ELR (cell line): ENCODE measurements around the gene SUGP1.

Experiments used
- DNase-seq: peaks from one replicate; pipeline ENCODE4 v3.0.0-alpha.2; 2015; ENCODE audit warnings: low read depth

Gene SUGP1

DNA sequence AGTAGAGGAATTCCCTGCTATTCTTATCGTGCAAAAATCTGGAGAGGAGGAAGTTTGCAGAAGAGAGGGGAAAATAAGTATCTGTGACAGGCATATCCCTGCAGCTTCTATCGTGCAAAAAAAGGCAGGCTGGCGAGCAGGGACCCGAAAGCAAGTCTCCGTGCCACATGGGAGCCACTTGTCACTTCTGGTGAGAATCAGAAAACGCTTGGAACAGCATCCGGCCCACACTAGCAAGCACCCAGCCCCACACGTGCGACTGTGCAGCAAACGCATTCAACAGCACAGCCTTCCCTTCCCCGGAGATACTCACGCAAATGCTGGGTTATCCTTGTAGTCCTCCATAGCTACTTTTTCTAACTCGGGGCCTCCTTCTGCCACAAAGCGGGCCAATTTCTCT is 16.9 kb downstream of the SUGP1 start:
- no peak for DNase-seq

DNA sequence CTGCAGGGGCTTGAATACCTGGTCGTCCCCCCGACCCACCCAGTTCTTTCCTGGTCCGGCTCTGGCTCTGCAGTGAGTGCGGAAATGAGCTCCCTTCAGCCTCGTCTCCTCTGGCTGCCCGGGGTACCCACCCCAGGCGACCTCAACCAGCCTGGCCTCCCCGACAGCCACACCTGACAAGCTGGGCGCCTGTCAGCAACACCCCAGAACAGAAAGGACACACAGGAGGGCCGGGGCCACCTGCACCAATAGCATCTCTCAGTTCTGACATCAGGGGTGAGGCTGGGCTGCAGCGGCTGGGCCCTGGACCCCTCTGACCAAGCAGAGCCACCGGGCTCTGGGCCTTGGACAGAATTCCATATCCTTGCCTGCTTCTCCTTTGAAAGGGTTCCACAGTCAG is 19.7 kb downstream of the SUGP1 start:
- DNase-seq, result no peak

DNA sequence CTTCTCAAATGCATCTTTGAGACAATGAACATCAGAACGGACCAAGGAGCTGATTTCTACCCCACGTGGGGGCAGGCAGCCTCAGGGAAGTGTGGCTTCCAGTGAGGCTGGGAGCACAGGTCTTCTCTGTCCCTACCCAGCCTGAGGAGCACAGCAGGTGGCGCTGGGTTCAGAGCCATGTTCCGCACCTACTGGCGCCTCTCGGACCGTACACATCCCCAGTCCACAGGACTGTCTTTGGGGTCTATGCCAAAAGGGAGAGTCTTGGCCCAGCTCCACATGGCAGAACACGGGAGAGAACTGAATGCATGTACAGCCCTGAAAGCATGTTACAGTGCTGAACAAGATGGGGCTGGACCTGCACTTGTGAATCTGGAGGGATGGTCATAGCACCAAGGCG is 22.6 kb downstream of the SUGP1 start:
- DNase-seq, result no peak

DNA sequence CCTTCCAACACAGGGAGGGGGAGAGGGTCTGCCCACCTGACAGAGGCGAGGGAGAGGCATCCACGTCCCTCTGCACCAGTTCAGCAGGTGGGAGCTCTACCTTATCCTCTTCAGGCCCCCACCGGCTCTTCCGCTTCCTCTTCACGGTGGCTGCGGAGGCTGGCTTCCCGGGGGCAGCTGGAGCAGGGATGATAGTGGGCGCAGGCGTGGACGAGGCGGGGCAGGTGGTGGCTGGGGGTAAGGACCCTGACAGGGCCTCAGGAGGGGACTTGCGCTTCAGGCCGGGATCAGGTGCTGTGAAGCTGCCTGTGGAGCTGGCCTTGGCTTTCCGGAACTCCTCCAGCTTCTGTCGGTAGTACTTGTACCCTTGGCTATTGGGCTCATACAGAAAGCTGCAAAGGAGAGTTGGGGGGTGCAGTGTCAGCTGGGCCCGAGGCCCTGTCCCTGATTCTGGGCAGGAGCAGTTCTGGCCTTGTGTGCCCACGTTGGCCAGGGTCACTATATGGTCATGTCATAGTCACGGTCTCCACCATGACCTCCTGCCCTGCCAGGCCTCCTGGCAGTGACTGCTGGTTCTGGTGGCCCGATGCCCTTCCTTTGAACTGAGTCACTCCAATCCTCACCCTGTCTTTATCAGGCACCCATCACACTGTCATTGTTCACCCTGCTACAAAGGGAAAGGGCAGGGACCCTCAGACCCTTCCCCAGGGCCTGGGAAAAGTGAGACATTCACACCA is 23.2 kb downstream of the SUGP1 start:
- DNase-seq, result no peak

DNA sequence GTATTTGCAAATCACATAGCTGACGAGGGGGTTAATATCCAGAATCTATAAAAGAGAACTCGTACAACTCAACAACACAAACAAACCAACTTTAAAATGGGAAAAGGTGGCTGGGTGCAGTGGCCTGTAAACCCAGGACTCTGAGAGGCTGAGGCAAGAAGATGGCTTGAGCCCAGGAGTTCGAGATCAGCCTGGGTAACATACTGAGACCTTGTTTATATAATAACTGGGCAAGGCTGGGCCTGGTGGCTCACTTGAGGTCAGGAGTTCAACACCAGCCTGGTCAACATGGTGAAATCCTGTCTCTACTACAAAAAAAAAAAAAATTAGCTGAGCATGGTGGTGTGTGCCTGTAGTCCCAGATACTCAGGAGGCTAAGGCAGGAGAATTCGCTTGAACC is 25.4 kb downstream of the SUGP1 start:
- DNase-seq, result no peak

DNA sequence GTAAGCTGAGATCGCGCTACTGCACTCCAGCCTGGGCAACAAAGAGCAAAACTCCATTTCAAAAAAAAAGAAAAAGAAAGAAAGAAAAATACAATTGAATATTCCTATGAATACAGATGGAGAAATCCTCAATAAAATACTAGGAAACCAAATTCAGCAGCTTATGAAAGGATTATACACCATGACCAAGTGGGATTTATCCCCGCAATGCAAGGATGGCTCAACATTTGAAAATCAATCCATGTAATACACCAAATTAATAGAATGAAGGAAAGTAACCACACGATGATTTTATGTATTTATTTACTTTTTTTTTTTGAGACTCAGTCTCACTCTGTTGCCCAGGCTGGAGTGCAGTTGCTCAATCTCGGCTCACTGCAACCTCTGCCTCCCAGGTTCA is 27.7 kb downstream of the SUGP1 start:
- no peak for DNase-seq

DNA sequence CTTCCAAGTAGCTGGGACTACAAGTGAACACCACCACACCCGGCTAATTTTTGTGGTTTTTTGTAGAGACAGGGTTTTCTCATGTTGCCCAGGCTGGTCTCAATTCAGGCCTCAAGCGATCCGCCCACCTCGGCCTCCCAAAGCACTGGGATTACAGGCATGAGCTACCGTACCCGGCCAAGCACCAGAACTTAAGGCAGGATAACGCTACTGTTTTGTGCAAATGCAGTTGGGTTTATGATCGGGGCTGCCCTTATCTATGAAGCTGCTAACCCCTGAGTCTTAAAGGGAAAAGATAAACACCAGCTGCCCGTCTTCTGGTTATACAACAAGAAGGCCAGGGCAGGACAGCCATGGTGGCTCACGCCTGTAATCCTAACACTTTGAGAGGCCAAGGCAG is 34.6 kb downstream of the SUGP1 start:
- no peak for DNase-seq

DNA sequence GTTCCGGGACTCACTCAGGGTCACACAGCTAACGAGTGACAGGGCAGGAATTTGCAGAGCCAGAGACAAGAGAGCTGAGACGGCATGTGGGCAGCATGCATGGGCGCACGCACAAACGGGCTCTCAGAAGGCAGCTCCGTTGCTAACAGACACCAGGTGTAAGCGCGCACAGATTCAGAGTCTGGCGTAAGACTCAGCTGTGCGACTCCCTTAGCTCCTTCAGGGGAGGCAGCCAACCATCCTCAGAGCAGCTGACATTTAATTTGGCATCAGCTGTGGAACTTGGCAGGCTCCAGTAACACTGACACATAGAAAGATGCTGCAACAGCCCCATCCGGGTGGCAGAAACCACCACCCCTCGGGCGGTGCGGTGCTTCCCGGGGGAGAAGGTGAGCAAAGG is 39.7 kb downstream of the SUGP1 start:
- no peak for DNase-seq

DNA sequence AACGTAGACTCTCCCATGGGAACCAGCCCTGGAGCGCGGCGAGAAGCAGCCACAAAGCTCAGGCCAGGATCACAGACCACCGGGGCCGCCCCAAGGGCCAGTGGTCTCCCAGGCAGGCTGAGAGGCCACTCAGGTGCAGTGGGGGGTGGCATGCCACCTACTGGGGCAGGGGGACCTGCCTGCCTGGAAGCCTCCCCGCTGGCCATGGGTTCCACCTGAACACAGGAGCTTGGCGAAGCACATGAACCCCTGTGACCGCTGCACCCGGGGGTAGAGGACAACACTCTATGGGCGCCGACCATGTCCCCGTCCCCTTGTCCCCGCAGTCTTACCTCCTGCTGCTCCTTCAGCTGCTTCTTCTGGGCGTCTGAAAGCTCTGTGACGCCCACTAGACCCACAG is 40.5 kb downstream of the SUGP1 start:
- no peak for DNase-seq

DNA sequence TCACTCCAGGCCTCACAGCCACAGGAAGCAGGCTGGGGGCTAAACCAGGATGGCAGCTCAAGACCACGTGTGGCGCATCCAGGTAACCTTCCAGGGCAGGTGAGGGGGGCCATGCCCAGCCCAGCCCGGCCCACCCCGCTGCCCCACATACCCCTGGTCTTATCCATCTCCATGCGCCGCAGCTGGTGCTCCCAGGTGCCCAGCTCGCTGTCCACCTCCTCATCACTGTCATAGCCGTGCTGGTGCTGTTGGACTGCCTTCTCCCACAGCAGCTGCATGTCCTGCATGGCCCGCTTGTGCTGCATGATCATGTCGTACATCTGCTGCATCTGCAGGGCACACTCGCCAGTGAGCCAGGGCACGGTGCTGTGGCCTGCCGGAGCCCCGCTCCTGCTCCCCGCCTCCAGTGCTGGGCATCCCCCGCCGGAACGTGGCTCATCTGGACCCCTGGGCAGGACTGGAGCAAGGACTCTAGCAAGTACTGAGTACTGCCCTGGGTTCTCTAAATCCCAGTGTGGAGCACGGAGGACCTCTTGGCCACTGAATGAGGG is 41.2 kb downstream of the SUGP1 start:
- DNase-seq, result no peak

DNA sequence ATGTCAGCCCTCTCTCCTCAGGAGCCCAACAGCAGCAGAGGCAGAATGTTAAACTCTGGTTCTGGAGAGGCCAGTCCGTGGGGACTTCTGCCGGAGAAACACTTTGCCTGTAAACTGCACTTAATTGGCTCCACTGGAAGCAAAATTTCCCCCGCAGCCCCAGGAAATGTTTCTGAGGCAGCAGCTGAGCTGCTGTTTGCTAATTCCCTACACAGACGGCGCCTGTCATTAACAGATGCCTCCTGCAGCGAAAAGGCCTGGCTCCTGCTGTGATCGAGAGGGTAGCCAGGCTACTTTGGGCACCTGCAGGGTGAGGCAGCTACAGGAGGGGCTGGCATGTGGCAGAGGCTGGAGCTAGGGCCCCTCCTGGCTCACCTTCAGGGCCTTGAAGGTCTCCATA is 42.0 kb downstream of the SUGP1 start:
- no peak for DNase-seq

DNA sequence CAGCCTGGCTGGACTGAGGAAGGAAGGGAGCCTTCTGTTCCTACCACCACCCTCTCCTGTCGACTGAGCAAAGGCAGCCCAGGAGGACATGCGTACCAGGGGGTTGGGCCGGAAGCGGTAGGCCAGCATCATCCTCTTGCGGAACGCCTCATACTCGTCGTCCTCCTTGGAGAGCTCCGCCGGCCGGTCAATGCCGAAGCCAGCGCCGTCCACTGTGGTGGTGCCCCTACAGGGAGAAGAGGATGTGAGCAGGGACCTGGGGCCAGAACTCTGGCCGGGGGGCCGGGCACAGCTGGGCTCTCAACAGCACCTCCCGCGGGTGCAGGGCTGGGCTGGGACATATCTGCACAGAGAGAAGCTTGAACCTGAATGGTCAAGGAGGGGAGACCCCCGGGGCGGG is 43.5 kb downstream of the SUGP1 start:
- DNase-seq, result no peak

DNA sequence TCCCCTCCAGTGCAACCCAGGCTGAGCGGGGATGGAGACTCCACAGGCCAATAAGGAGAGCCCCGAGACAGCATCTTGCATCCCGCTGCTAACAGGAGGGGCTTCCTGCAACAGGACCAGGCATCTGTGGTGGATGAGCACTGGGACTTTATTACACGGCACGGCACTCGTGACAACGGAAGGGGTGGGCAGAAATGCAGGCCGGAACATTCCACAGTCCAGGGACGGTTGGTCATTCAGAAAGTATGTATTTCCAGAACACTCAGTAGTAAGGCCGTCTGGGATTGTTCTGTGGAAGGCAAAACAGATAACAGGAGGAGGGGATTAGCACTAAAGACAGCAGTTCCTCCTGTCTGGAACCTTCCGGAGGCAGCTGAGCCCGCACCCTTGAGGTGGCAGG is 43.9 kb downstream of the SUGP1 start:
- peak; percentile 49 for DNase-seq

DNA sequence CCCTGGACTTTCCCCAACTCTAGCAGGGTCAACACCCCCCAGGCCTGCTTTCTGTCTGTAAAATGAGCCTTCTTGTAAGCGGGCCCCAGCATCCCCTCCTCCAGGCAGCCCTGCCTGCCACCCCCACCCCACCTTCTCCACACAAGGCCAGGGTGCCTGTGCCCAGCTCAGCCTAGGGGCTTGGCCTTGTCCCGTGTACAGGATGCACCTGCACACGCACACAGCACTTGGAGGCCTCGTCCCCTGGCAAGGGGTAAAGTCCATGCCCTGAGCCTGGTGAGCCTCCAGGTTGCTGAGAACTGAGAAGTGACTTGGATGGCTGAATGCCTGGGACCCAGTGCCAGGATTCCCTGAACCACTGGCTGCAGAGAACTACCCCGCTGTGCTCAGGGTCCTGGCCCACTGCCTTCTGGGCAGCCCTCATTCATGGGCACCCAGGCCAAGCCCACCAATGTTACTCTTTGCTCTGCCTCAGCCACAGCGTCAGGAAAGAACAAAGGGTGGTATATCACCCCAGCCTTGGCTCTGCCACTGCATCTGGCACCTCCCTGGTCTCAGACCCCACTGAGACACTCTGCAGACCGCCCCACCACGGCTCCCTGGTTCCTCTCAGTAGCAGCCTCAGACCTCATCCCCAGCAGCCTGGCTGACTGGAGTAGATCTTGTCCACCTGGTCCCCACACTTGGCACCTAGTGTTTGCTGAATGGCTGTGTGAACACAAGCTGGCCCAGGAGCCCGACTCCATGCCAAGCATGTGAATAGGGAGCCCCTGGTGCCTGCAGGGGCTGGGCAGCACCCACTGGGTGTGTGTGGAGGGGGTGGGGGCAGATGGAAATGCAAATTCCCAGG is 45.4 kb downstream of the SUGP1 start:
- DNase-seq, result no peak

DNA sequence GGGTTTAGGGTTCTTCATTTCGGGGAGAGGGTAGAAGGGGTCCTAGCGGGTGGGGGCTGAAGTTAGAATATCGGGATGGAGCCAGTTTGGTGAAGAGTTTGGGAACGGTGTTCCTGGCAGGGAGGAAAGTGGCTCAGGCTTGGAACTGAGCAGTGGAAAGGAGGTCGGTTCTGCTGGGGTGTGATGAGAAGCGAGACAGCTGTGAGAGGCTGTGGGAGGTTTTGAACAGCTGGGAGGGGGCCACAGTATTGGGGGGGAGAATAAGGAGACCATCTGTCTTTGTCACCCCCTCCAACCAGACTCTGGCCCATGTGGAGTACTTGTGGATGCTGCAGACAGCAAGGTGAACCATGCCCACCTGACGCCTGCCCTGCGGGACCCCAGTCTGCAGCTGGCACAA is 46.2 kb downstream of the SUGP1 start:
- DNase-seq, result no peak

DNA sequence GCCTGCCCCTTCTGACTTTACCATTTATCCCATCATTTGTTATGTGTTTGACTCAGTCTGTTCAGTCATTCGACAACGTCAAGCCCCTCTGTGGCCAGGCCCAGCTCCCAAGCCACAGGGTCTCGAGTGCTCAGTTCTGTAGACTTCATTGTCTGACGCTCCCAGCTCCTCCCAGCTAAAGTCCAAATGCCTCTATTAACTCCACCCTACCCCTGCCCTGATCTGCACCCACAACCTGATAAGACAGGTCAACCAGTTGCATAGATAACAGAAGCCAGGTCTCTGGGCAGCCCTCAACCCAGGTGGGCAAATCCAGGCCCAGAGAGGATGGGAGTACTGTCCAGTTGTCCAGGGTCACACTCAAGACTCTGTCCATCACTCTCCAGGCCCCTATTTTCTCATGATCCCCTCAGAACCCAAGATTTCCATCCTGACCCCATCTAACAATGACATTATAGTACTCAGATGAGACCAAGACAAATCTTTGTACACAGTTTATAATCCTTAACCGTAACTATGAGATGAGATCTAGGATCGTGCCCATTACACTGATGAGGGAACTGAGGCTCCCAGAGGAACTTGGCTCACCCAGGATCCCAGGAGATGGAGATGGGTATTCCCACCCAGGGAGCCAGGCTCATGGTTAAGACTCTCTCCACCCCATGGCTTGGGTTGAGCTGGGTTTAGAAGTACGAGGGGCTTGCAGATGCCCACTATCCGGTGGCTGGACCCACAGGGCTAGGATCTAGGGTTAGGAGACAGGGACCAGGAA is 48.3 kb downstream of the SUGP1 start:
- no peak for DNase-seq

DNA sequence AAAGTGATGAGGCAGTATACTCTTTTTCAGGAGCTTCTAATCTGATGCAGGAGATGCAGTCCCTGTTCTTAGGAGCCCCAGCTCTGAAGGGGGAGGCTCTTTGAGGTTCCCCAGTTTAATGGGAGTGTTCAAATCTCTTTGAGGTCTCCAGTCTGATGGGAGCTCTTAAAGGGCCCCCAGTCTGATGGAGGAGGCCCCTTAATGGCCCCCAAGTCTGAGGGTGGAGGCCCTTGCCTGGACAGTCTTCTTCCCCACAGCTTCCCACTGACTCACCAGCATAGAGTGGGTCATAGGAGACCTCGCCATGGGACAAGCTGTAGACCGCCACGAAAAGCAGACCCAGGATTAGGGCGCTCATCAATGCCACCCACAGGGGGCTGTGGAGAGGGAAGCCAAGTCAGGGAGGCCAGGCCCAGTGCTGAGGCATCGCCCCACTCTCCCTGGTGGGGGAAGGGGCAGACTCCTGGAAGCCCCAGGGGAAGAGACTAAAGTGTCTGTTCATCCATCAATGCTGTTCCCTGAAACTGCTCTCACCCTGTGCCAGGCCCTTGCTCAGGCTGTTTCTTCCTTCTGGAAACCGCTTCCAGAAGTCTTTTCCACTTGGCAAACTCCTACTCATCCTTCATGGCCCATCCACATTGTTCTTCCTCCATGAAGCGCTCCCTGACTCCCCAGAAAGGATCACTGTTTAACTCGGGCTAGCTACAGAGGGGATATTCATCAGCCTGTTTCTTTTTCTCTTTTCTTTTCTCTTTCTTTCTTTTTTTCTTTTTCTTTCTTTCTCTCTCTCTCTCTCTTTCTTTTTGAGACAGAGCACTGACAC is 49.3 kb downstream of the SUGP1 start:
- DNase-seq, result no peak

DNA sequence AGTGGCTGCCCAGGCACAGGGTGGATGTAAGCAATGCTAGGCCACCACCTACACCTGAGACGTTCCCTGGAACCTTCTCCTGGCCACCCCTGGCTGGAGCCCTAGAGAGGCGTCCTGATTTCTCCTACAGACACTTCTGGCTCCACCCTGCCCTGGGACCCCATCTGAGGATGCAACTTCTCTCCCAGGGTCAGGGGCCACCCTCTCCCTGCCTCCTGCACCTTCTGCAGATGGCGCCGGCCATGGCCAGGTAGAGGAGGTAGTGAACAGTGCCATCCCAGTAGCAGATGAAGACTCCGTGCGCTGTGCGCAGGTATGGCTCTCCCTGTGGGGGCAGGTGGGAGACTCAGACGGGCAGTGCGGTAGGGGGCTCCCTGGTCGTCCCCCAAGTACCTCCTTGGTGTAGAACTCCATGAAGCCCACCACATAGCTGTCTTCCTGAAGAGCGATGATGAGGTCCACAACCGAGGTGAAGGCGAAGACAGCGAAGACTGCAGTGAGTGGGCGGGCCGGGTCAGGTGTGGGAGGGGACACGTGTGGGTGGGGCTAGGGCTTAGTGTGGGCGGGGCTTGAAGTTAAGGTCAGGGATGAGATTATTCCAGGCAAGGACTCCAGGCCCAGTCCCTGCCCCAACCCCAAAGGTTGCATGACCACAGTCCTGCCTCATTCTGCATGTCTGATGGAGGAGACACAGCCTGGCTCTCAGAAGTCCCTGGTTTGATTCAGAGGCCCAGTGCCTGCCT is 50.2 kb downstream of the SUGP1 start:
- no peak for DNase-seq

DNA sequence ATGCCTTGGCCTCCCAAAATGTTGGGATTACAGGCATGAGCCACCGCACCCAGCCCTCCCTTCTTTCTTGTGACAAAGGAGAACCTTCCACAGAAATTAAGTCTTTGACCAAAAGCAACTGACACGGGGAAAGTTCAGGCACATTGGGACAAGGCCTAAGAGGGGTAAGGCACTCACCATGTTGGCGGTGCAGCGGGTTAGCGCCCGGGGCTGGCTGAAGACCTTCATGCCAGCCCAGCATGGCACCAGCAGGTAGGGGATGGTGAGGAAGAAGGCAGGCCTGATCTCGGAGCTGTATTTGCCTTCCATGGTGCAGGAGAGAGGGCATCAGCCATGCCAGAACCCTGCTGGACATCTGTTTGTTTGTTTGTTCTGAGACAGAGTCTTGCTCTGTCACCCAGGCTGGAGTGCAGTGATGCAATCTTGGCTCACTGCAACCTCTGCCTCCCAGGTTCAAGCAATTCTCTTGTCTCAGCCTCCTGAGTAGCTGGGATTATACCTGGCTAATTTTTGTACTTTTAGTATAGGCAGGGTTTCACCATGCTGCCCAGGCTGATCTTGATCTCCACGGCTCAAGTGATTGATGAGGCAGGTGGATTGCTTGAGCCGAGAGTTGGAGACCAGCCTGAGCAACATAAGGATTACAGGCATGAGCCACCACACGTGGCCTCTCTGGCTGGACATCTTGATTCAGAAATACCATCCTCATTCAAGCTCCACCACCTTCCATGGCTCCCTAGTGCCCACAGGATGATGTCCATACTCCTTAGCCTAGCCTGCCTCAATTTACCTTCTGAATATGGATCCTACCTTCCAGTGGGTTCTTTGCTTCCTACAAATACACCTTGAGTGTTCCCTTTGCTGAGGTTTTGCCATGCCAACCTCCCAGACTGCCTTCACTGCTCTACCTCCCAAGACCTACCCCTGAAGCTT is 51.6 kb downstream of the SUGP1 start:
- no peak for DNase-seq

DNA sequence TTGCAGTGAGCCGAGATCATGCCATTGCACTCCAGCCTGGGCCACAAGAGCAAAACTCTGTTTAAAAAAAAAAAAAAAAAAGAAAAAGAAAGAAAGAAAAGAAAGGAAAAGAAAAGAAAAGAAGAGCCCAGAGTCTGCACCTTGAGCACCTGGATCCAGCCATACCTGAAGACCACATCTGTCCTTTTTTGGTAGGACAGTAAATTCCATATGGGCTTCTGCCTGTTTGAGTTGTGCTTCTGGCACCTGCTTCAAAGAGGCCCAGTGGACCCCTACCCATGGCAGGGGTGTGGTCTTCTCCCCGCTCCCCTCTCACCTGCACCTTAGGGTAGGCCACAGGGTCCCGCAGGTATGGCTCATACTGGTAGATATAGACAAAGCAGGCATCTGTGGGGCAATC is 53.0 kb downstream of the SUGP1 start:
- no peak for DNase-seq
